22Rv1 (cell line): ENCODE data around the gene LRRC56.

Experiments used
- H3K27ac ChIP-seq: fragments of 450-650 bp; 2 replicates; pipeline ENCODE4 v1.5.1; 2017
- ZFX ChIP-seq: fragments of 450-650 bp; IDR thresholded peaks from 2 replicates; pipeline ENCODE4 v1.6.1; 2017; ENCODE audit warnings: antibody characterized with exemption, borderline replicate concordance
- TF ChIP-seq, protein P1 (sequence below): fragments of 450-650 bp; IDR thresholded peaks from 2 replicates; pipeline ENCODE4 v1.5.1; 2017; ENCODE audit warnings: mild to moderate bottlenecking

The LRRC56 gene

DNA sequence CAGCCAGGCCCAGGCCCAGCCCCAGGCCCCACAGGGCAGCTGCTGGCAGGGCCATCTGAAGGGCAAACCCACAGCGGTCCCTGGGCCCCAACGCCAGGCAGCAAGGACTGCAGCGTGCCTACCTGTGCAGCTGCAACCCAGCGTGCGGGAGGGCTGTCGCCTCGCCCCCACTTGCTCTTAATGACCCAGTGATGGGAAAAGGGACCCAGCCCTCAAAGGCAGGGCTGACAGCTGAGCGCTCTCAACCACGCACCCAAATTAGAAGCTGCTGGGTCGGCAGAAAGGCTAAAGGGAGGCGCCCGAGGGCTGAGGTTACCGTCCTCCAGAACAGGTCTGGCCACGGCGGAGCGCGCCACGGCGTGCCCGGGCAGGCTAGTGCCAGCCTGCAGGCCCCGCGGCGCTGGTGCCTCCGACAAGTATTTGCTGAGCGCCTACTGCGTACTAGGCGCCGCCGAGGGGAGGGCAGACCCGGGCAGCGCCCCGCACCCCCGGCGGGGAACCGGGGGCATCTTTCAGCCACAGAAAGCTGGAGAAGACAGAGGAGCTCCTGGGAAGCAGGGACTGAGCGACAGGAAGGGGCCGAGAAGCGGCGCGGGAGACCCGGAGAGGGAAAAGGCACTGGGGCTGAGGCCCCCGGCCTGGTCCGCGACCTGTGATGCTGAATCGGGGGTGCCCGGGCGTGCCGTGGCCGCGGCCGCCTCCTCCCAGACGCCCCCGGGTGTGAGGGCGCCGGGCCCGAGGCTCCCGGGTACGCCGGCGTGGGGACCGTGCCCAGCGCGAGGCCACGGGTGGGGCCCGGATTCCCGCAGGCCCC, 2.7 kb upstream of the LRRC56 start:
- H3K27ac ChIP-seq: peak overlapping the region; percentile 99
- TF ChIP-seq, protein P1, sequence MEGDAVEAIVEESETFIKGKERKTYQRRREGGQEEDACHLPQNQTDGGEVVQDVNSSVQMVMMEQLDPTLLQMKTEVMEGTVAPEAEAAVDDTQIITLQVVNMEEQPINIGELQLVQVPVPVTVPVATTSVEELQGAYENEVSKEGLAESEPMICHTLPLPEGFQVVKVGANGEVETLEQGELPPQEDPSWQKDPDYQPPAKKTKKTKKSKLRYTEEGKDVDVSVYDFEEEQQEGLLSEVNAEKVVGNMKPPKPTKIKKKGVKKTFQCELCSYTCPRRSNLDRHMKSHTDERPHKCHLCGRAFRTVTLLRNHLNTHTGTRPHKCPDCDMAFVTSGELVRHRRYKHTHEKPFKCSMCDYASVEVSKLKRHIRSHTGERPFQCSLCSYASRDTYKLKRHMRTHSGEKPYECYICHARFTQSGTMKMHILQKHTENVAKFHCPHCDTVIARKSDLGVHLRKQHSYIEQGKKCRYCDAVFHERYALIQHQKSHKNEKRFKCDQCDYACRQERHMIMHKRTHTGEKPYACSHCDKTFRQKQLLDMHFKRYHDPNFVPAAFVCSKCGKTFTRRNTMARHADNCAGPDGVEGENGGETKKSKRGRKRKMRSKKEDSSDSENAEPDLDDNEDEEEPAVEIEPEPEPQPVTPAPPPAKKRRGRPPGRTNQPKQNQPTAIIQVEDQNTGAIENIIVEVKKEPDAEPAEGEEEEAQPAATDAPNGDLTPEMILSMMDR: no peak; the same call in 1 of the 2 replicates
- TF ChIP-seq ZFX: no peak

DNA sequence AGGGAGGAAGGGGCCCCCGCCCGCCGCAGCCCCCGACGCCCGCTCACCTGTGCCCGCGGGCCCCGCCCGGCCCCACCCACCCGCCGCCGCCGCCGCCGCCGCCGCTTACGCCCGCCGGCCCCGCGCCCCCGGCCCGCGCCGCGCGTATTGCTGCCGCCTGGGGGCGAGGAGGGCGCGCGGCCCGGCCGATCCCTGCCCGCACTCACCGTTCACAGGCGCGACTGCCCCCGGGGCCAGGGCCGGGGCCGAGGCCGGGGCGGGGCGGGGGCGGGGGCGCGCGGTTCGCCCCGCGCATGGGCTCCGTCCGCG, 2.2 kb upstream of the LRRC56 start:
- no peak for TF ChIP-seq ZFX
- TF ChIP-seq, protein P1: no peak
- peak overlapping the region; percentile 99 for H3K27ac ChIP-seq

DNA sequence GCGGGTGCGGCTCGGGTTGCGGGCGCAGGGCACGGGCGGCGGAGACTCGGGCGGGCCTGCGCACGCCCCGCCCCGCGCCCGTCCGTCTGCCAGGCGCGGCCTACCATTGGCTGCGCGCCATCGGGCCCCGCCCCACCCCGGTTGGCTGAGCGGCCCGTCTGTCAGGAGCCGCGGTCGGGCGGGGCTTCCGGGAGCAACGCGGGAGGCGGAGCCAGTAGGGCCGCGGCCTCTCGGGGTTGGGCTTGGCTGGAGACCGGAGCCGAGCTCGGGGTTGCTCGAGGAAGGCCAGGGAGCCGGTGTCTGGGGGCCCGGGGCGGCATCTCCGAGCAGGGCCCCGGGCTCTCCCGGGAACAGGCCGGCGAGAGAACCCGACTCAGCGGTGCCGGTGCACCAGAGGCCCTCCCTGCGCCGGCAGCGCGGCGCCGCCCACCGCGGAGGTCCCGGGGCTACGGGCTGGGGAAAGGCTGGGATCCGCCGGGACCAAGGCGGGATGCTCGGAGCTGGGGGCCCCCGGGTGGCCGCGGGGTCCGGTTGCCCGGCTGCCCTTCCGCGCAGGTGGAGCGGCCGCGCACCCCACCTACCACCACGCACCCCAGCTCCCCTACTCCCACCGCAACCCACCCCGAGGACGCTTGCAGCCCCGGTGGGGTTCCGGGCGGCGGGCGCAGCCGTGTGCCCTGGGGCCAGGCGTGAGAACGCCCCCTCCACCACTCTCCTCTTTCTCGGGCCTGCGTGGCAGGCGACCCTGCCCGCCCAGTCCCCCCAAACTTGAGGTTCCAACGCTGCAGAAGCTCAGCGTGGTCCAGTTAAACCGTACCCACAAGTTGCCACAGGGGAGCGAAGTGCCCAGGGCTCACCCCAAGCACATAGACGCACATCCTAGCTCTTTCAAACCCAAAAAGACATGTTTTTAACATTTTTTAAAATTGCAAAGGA, 1.5 kb upstream of the LRRC56 start, which contains the start of gene HRAS:
TSS of gene HRAS (minus strand) at position 58 of the 936 bp plus-strand sequence.
- peak within 1 kb of the TSS; percentile 99 for H3K27ac ChIP-seq
- TF ChIP-seq, protein P1: no peak
- TF ChIP-seq ZFX: no peak

DNA sequence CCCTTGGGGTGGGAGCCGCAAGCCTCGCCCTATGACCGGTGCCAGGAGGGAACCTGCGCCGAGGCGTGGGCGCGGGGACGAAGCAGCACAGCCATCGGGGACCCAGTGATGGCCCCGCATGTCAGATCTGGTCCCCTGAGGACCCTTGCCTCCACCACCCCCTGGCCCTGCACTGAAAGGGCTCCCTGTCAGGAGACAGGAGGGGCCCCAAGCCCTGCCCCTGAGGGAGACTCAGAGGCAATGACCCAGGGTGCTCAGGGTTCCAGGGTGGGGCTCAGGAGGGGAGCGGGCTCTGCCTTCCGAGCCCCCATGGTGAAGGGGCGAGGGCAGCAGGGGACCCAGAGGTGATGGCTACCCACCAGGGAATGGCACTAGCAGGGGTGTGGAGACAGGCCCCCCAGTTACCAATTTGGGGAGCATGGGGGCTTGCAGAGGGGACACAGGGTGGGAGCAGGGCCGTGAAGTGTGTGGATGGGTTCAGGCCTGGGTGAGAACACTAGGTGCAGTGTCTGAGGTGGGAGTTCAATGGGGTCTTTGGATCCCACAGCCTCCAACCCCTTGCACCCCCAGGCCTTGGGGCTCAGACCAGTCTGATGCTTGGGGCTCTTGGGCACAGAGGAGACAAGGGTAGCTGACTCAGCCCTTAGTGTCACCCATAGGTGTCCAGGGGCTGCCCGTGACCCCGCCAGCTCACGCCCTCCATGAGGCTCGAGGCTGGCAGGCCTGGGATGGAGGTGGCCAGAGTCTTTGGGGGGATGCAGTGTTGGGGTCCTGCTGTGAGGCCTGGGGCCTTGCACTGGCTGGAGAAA, 499 bp downstream of the LRRC56 start:
- peak overlapping the region; percentile 99 for H3K27ac ChIP-seq
- TF ChIP-seq, protein P1: no peak
- TF ChIP-seq ZFX: no peak

DNA sequence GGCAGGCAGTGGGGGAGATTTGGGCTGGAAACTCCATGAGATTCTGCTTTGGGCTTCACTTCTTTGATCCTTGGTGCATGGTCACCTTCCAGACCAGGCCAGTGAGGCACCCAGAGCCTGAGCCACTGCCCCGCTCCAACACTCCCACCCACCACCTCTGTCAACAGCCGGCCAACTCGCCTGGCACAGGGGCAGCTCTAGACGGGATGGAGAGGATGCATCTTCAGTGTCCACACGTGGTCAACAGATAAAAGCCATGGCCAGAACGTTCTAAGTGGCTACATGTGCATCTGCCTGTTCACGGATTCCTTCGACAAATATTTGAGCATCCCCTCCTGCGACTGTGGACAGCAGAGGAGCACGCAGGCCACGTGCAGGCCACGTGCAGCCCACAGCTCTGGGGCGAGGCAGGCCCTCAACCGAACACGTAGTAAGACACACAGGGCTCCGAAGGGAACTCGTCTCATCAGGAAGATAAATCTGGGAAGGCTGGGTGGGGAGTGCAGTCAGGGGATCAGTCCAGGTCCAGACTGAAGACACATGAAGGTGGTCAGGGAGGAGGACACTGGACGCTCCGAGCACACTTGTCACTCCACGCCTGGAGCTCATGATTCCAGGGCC, 1.2 kb downstream of the LRRC56 start:
- no peak for TF ChIP-seq ZFX
- TF ChIP-seq, protein P1: no peak
- peak overlapping the region; percentile 99 for H3K27ac ChIP-seq

DNA sequence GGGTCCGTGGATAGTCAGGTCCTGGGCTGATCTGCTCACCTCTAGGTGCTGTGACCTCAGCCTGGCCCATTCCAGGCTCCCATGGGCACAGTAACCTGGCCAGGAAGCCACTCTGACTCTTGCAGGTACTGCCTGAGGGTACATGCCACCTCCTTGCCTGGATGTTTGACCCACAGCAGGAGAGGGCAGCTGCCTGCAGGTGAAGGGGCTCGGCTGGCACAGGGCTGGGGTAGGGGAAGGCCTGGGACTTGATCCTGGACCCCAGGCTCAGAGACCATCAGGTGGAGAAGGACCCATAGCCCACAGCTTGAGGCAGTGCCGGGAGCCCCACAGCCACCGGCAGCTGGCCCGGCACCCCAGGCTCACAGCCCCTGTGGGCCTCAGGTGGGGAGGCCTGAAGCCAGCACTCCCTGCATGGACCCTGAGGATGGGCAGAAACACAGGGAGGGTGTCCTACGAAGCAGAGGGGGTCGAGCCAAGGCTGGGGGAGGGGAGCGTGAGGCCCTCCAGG, 2.7 kb downstream of the LRRC56 start:
- TF ChIP-seq ZFX: no peak
- TF ChIP-seq, protein P1: no peak

More for the DNA sequence above, 2.7 kb downstream of the LRRC56 start:
- no peak overlapping the region for H3K27ac ChIP-seq
